WTC11 (cell line): ENCODE results near the gene RPTOR. TPM values are rescaled to one million over a fixed set of nuclear protein-coding genes. Genes with fewer than 3 reads are reported as not detected.

Experiments
- ATAC-seq: fragments of 200-7000 bp; cut with Tn5 transposase; 2 replicates; pipeline ENCODE4 v1.10.0; 2021; ENCODE audit warnings: mild to moderate bottlenecking, moderate library complexity
- CTCF ChIA-PET: fragments of 300-600 bp; sonication (Branson Sonifier 250); formaldehyde crosslinking; loops from one replicate; lab custom pipeline; 2021; ENCODE audit warnings: antibody characterized with exemption; lab: Charles Lee
- POLR2A ChIA-PET: fragments of 350-600 bp; sonication (Branson Sonifier 250); formaldehyde crosslinking; loops from one replicate; lab custom pipeline; 2021; ENCODE audit warnings: antibody characterized with exemption; lab: Charles Lee
- DNase-seq: peaks from one replicate; pipeline ENCODE4 v3.0.0; 2021; ENCODE audit warnings: low spot score
- H3K27ac Mint-ChIP-seq: 2 replicates; pipeline ENCODE4 v1.8.0; 2021; ENCODE audit warnings: mixed read lengths
- H3K27me3 Mint-ChIP-seq: 2 replicates; pipeline ENCODE4 v1.8.0; 2021; ENCODE audit warnings: low read depth, mild to moderate bottlenecking, moderate library complexity, mixed read lengths
- H3K36me3 Mint-ChIP-seq: 2 replicates; pipeline ENCODE4 v1.8.0; 2021; ENCODE audit warnings: mixed read lengths
- H3K4me1 Mint-ChIP-seq: 2 replicates; pipeline ENCODE4 v1.8.0; 2022; ENCODE audit warnings: mixed read lengths
- H3K4me3 Mint-ChIP-seq: 2 replicates; pipeline ENCODE4 v1.8.0; 2021; ENCODE audit warnings: mild to moderate bottlenecking, moderate library complexity, mixed read lengths
- H3K9me3 Mint-ChIP-seq: 2 replicates; pipeline ENCODE4 v1.8.0; 2021; ENCODE audit warnings: mixed read lengths
- ATF1 ChIP-seq: sonication (generic); formaldehyde crosslinking; IDR thresholded peaks from 2 replicates; pipeline ENCODE4 v1.8.1; 2023; ENCODE audit warnings: mild to moderate bottlenecking, moderate library complexity, missing genetic modification reagents
- CBFB ChIP-seq: sonication (generic); formaldehyde crosslinking; IDR thresholded peaks from 2 replicates; pipeline ENCODE4 v1.8.1; 2022; ENCODE audit warnings: mild to moderate bottlenecking, low read depth, missing genetic modification reagents
- CREB1 ChIP-seq: sonication (generic); formaldehyde crosslinking; IDR thresholded peaks from 2 replicates; pipeline ENCODE4 v1.8.0; 2023; ENCODE audit warnings: mild to moderate bottlenecking, missing genetic modification reagents
- CREM ChIP-seq: sonication (generic); formaldehyde crosslinking; IDR thresholded peaks from 2 replicates; pipeline ENCODE4 v1.8.1; 2022; ENCODE audit warnings: mild to moderate bottlenecking, missing genetic modification reagents, moderate library complexity
- E2F1 ChIP-seq: sonication (generic); formaldehyde crosslinking; IDR thresholded peaks from 2 replicates; pipeline ENCODE4 v1.8.0; 2022; ENCODE audit warnings: mild to moderate bottlenecking, missing genetic modification reagents
- E2F5 ChIP-seq: sonication (generic); formaldehyde crosslinking; IDR thresholded peaks from 2 replicates; pipeline ENCODE4 v1.8.1; 2022; ENCODE audit warnings: mild to moderate bottlenecking, moderate library complexity, missing genetic modification reagents
- ELF4 ChIP-seq: sonication (generic); formaldehyde crosslinking; IDR thresholded peaks from 2 replicates; pipeline ENCODE4 v1.8.1; 2022; ENCODE audit warnings: low read depth, mild to moderate bottlenecking, moderate library complexity, missing genetic modification reagents
- FOXP1 ChIP-seq: sonication (generic); formaldehyde crosslinking; IDR thresholded peaks from 2 replicates; pipeline ENCODE4 v1.8.0; 2022; ENCODE audit warnings: missing genetic modification reagents, mild to moderate bottlenecking, moderate library complexity, borderline replicate concordance
- MXD4 ChIP-seq: fragments of 250-450 bp; sonication (Bioruptor Pico); IDR thresholded peaks from 2 replicates; pipeline ENCODE4 v1.8.0; 2021; ENCODE audit warnings: mild to moderate bottlenecking, moderate library complexity, borderline replicate concordance
- MYBL2 ChIP-seq: sonication (generic); formaldehyde crosslinking; IDR thresholded peaks from 2 replicates; pipeline ENCODE4 v1.8.1; 2023; ENCODE audit warnings: mild to moderate bottlenecking, moderate library complexity, missing genetic modification reagents
- NFE2L1 ChIP-seq: sonication (generic); formaldehyde crosslinking; IDR thresholded peaks from 2 replicates; pipeline ENCODE4 v1.8.1; 2023; ENCODE audit warnings: missing genetic modification reagents
- NFYB ChIP-seq: sonication (generic); formaldehyde crosslinking; conservative IDR thresholded peaks from 2 replicates; pipeline ENCODE4 v1.8.0; 2022; ENCODE audit warnings: low read depth, missing genetic modification reagents
- PRDM15 ChIP-seq: sonication (generic); formaldehyde crosslinking; IDR thresholded peaks from 2 replicates; pipeline ENCODE4 v1.8.0; 2022; ENCODE audit warnings: missing genetic modification reagents
- SP1 ChIP-seq: sonication (generic); formaldehyde crosslinking; conservative IDR thresholded peaks from 2 replicates; pipeline ENCODE4 v1.8.1; 2022; ENCODE audit warnings: missing genetic modification reagents
- TEAD1 ChIP-seq: sonication (generic); formaldehyde crosslinking; IDR thresholded peaks from 2 replicates; pipeline ENCODE4 v1.8.0; 2022; ENCODE audit warnings: mild to moderate bottlenecking, missing genetic modification reagents
- ZNF232 ChIP-seq: sonication (generic); formaldehyde crosslinking; IDR thresholded peaks from 2 replicates; pipeline ENCODE4 v1.8.0; 2022; ENCODE audit warnings: mild to moderate bottlenecking, missing genetic modification reagents
- ZNF512 ChIP-seq: sonication (generic); formaldehyde crosslinking; IDR thresholded peaks from 2 replicates; pipeline ENCODE4 v1.8.1; 2022; ENCODE audit warnings: missing genetic modification reagents, borderline replicate concordance
- total RNA-seq: library from RNA; stranded (reverse); gene quantifications from 3 replicates; pipeline ENCODE4 v1.2.3, GENCODE V29; 2021
- TF ChIP-seq, protein P1 (sequence below): sonication (generic); formaldehyde crosslinking; IDR thresholded peaks from 2 replicates; pipeline ENCODE4 v1.8.0; 2022; ENCODE audit warnings: mild to moderate bottlenecking, missing genetic modification reagents
- TF ChIP-seq, protein P2 (sequence below): sonication (generic); formaldehyde crosslinking; IDR thresholded peaks from 2 replicates; pipeline ENCODE4 v1.8.1; 2023; ENCODE audit warnings: mild to moderate bottlenecking, missing genetic modification reagents, borderline replicate concordance

The RPTOR gene
- total RNA-seq, 1 experiment from 2014 or later = 41.0 TPM

DNA sequence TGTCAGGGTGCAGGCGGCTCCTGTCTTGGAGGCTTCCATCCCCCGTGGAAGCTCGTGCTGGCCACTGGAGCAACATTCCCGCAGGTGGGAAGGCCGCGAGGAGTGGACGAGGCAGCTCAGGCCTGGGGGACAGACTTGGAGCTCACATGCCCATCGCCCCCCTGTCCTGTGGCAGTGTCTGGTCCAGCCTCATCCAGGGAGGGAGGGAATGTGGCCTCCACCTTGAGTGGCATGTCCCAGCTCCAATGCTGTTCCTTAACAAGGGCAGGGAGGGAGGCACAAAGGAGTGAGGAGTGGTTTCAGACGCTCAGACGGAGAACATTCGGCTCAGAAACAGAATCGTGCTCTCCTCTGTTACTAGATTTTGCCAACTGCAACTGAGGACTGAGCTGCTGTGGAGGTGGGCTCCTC lies 287.6 kb downstream of the RPTOR start:
- POLR2A ChIA-PET = interaction anchor here (1.5 kb wide), 1 partner anchor 27 kb away, joined by 4 read pairs; no protein-coding TSS in a partner anchor
- Mint-ChIP-seq H3K9me3 (no peaks in the 10 kb centered on the region), H3K27ac (peak overlapping the region; percentile 95)

GRCh38 chr17:80832888-80833583 lies 288.4 kb downstream of the RPTOR start:
- ChIA-PET CTCF (interaction anchor here (0.6 to 2.9 kb wide), 8 partner anchors 11 to 406 kb away, joined by 3 to 18 read pairs (median 5); no protein-coding TSS in a partner anchor), POLR2A (interaction anchor here (1.5 kb wide), 1 partner anchor 26 kb away, joined by 4 read pairs; no protein-coding TSS in a partner anchor)
- ATAC-seq = peak; percentile 96
- TF ChIP-seq PRDM15 (CRISPR knock-in tag) (peak; percentile 93), CREB1 (CRISPR knock-in tag) (0 out of 2 replicates have a peak, but pooled peaks have one; percentile 76), NFE2L1 (CRISPR knock-in tag) (peak; percentile 87), CBFB (no peak), E2F5 (CRISPR knock-in tag) (0 out of 2 replicates have a peak, but pooled peaks have one; percentile 66), ZNF232 (peak; percentile 69; the same call in 1 of the 2 replicates), E2F1 (CRISPR knock-in tag) (0 out of 2 replicates have a peak, but pooled peaks have one; percentile 34), MYBL2 (CRISPR knock-in tag) (no peak), CREM (CRISPR knock-in tag) (peak; percentile 69; the same call in 1 of the 2 replicates), FOXP1 (CRISPR knock-in tag) (peak; percentile 87; the same call in 1 of the 2 replicates), SP1 (CRISPR knock-in tag) (peak; percentile 48; the same call in 1 of the 2 replicates), ATF1 (no peak)
- TF ChIP-seq, protein P1, sequence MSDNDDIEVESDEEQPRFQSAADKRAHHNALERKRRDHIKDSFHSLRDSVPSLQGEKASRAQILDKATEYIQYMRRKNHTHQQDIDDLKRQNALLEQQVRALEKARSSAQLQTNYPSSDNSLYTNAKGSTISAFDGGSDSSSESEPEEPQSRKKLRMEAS (CRISPR knock-in tag) = peak; percentile 81; the same call in 1 of the 2 replicates
- TF ChIP-seq, protein P2, sequence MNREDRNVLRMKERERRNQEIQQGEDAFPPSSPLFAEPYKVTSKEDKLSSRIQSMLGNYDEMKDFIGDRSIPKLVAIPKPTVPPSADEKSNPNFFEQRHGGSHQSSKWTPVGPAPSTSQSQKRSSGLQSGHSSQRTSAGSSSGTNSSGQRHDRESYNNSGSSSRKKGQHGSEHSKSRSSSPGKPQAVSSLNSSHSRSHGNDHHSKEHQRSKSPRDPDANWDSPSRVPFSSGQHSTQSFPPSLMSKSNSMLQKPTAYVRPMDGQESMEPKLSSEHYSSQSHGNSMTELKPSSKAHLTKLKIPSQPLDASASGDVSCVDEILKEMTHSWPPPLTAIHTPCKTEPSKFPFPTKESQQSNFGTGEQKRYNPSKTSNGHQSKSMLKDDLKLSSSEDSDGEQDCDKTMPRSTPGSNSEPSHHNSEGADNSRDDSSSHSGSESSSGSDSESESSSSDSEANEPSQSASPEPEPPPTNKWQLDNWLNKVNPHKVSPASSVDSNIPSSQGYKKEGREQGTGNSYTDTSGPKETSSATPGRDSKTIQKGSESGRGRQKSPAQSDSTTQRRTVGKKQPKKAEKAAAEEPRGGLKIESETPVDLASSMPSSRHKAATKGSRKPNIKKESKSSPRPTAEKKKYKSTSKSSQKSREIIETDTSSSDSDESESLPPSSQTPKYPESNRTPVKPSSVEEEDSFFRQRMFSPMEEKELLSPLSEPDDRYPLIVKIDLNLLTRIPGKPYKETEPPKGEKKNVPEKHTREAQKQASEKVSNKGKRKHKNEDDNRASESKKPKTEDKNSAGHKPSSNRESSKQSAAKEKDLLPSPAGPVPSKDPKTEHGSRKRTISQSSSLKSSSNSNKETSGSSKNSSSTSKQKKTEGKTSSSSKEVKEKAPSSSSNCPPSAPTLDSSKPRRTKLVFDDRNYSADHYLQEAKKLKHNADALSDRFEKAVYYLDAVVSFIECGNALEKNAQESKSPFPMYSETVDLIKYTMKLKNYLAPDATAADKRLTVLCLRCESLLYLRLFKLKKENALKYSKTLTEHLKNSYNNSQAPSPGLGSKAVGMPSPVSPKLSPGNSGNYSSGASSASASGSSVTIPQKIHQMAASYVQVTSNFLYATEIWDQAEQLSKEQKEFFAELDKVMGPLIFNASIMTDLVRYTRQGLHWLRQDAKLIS = no peak

More for the DNA sequence above, 287.6 kb downstream of the RPTOR start:
- Mint-ChIP-seq H3K4me3 (peak overlapping the region; percentile 64), H3K4me1 (peaks cover 43% of the 10 kb centered on the region), H3K27me3 (no peaks in the 10 kb centered on the region), H3K36me3 (no peaks in the 10 kb centered on the region)
- CTCF ChIA-PET = interaction anchor here (0.9 to 2.9 kb wide), 5 partner anchors 22 to 405 kb away, joined by 3 to 18 read pairs (median 8); no protein-coding TSS in a partner anchor
- TF ChIP-seq ZNF512 (CRISPR knock-in tag) = no peak
- TF ChIP-seq NFYB (CRISPR knock-in tag) = peak; percentile 53
- no peak for TF ChIP-seq TEAD1
- no peak for TF ChIP-seq E2F5 (CRISPR knock-in tag)
- TF ChIP-seq MXD4 = no peak
- no peak for TF ChIP-seq ELF4
- DNase-seq = peak; percentile 41
- peak; percentile 23 for ATAC-seq

More at GRCh38 chr17:80832888-80833583, 288.4 kb downstream of the RPTOR start:
- peak overlapping the region; percentile 64 for H3K4me3 Mint-ChIP-seq
- H3K27me3 Mint-ChIP-seq = no peaks in the 10 kb centered on the region
- no peaks in the 10 kb centered on the region for H3K36me3 Mint-ChIP-seq
- H3K27ac Mint-ChIP-seq = peak overlapping the region; percentile 95
- H3K9me3 Mint-ChIP-seq = no peaks in the 10 kb centered on the region
- H3K4me1 Mint-ChIP-seq = peaks cover 35% of the 10 kb centered on the region
- DNase-seq = peak; percentile 82
